GM18505 (cell line): ENCODE measurements around the gene SLC17A9.

ENCODE experiments used
- ATAC-seq: cut with Tn5 transposase; IDR thresholded peaks from one replicate; pipeline ENCODE4 v1.9.1; 2021; ENCODE audit not compliant: unreplicated experiment
- POLR2A ChIP-seq: IDR thresholded peaks from 4 replicates; pipeline ENCODE4 v1.6.1; 2011; ENCODE audit warnings: borderline replicate concordance; ENCODE audit not compliant: insufficient read depth, insufficient read length; ENCODE audit errors: extremely low read depth

SLC17A9 gene

GRCh38 chr20:62952373-62952967 is at the start of gene SLC17A9:
Gene SLC17A9, plus strand, starts transcription at chr20:62952709. Its CDS starts 122 bp downstream, at chr20:62952831.
- peak; percentile 53 for TF ChIP-seq POLR2A
- ATAC-seq: peak; percentile 39

- no peak for TF ChIP-seq POLR2A
- ATAC-seq: no peak
These were observed 49.4 kb upstream of the SLC17A9 start for GRCh38 chr20:62902926-62903615.

GRCh38 chr20:62905536-62906117 is 46.9 kb upstream of the SLC17A9 start:
- TF ChIP-seq POLR2A: no peak

GRCh38 chr20:62906209-62906608 is 46.3 kb upstream of the SLC17A9 start:
- peak; percentile 6 for TF ChIP-seq POLR2A
- ATAC-seq: no peak

More at GRCh38 chr20:62905536-62906117, 46.9 kb upstream of the SLC17A9 start:
- no peak for ATAC-seq

- no peak for ATAC-seq
- TF ChIP-seq POLR2A: no peak
These were observed 45.7 kb upstream of the SLC17A9 start for GRCh38 chr20:62906647-62907375.

GRCh38 chr20:62907384-62908317 is 44.9 kb upstream of the SLC17A9 start:
- no peak for ATAC-seq
- TF ChIP-seq POLR2A: no peak

- TF ChIP-seq POLR2A: no peak
These were observed 43.3 kb upstream of the SLC17A9 start for GRCh38 chr20:62908971-62909791.

GRCh38 chr20:62910217-62910766 is 42.2 kb upstream of the SLC17A9 start:
- no peak for ATAC-seq
- peak; percentile 30 for TF ChIP-seq POLR2A

More at GRCh38 chr20:62908971-62909791, 43.3 kb upstream of the SLC17A9 start:
- ATAC-seq: no peak

GRCh38 chr20:62910777-62911497 is 41.6 kb upstream of the SLC17A9 start:
- no peak for TF ChIP-seq POLR2A
- no peak for ATAC-seq

- TF ChIP-seq POLR2A: no peak
- no peak for ATAC-seq
These were observed 40.7 kb upstream of the SLC17A9 start for GRCh38 chr20:62911701-62912280.

GRCh38 chr20:62913043-62913630 is 39.4 kb upstream of the SLC17A9 start:
- TF ChIP-seq POLR2A: no peak
- no peak for ATAC-seq

GRCh38 chr20:62914436-62914835 is 38.1 kb upstream of the SLC17A9 start:
- TF ChIP-seq POLR2A: no peak

More at GRCh38 chr20:62914436-62914835, 38.1 kb upstream of the SLC17A9 start:
- ATAC-seq: no peak
